Measurements from ENCODE around the gene ZFYVE28. TPM values are rescaled to one million over a fixed set of nuclear protein-coding genes. Genes with fewer than 3 reads are reported as not detected.

The ZFYVE28 gene
- total RNA-seq, 1 donor from 2014 or later, result 6.3 TPM

DNA sequence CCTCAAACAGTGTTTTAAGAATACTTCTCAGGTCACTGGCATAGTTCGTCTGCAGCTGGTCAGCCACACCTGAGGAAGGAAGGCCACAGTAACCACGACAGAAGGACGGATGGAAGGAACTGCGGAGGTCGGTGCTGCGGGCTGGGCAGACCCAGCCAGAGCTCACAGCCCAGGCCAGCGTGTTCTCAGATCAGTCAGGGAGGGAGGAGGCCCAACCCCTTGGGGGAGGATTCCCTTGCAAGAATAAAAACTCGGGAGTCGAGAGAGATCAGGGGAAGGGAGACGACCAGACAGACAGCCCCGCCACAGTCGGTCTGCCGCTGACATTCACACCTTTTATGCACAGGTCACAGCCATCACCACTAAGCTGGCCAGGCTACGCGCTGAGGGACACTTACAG, 145.2 kb downstream of the ZFYVE28 start:
- DNase-seq (ENCODE audit: low spot score), result no peak

GRCh38 chr4:2272828-2273120, 145.7 kb downstream of the ZFYVE28 start:
- no peak for DNase-seq (ENCODE audit: low spot score)

DNA sequence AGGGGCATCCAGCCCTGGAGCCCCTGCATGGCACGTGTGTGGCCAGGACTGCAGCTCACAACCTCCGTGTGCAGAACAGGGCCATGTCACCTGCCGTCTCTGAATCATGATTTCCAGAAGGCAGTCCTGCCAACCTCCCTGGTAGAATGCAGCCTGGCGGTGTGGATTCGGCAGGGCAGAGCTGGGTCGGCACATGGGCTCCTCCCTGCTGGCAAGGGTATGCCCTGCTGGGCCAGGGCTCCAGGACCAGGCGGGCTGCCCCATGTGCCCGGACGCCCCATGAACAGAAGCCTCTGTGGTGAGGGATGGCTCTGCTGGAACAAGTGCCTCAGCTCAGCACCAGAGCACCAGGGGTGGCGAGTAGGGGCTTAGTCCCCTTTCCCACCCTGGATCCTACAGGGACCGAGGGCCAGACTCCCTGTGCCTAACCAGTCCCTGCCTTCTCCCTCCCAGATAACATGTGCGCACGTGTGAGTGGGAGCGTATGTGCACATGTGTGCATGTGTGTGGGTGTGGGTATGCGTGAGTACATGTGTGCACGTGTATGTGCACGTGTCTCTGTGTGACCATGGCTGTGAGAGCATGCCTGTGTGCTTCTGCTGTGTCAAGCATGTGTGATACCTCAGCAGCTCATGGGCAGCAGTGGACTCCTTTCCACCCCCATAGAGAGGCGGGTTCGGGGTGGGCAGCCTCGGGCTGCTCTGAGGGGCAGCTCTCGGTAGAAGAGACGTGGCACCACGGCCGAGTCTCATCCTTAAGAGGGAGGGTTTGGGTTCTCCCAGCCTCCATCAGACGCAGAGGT, 146.2 kb downstream of the ZFYVE28 start:
- DNase-seq (ENCODE audit: low spot score), result no peak

- no peak for DNase-seq (ENCODE audit: low spot score)
Observed at GRCh38 chr4:2271279-2272025, 147.0 kb downstream of the ZFYVE28 start.

GRCh38 chr4:2270341-2271165, 147.9 kb downstream of the ZFYVE28 start:
- DNase-seq (ENCODE audit: low spot score), result no peak

DNA sequence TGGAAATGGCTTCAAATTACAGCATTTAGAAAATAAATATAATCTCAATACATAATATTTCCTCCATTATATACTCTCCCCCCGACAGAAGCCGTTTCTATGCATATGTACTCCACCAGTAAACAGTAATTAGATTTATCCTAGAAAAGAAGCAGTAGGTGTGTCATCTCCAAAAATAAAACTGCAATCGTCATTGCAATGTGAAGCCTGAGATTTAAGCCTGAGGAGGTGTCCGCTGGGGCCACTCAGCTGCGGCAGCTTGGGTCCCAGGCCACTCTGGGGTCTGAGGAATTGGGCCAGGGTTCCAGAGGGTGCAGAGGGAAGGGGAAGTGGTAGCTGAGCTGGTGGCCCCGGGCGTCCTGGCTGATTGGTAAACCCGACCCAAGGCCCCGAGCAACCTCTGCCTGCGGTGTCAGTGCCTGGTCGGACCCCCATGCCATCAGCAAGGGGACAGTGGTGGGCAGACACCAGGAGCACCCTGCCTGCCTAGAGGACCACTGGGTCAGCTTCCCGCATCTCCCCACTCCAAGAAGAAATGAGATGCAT, 148.8 kb downstream of the ZFYVE28 start:
- DNase-seq (ENCODE audit: low spot score), result no peak

DNA sequence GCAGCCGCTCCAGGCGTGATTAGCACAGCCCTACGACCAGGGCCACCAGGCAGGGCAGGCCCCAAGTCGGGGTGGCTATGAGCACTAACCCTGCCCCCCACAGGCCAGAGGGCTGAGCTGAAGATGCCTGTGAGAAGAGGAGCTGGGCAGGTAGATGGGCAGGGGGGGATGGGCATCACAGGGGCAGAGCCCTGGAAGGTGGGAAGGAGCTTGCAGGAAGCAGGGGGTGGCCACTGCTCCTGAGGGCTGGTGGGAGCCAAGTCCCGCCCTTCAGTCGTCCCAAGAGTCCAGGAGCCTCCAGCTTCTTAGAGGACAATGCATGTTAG, 149.3 kb downstream of the ZFYVE28 start:
- no peak for DNase-seq (ENCODE audit: low spot score)

DNA sequence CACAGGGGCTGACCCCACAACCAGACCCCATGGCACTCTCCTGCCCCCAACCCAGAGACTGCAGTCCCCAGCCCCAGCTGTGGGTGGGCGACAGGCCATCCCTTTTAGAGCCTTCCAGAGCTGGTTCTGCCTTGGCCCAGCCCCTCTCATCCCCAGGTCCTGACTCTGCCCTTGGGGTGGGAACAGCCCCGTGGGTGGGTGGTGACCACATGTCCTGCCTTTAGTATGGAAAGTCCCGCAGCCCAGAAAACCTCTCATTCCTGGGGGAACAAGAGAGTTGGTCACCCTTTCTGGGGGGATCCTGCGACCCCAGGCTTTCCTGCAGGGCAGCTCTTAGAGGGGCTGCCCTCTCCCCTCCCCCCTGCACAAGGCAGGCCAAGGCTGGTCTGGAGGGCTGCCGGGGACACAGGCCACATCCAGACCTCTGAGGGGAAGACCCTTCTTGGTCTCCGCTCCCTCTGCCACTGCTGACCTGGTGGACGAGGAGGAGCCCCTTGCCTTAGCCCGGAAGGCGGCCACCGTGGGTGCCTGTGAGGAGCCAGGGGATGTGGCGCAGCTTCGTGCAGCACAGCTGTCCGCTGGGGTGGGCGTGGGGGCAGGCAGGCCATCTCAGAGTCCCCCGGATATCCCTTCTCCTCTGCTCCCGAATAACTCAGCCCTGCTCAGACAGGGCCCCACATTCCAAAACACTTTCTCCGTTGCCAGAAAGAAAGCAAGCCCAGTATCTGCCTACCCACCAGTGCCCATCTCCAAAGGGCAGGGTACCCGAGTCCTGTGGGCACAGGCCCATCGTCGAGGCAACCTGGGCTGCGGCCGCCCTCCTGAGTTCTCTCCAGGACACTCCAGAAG, 149.9 kb downstream of the ZFYVE28 start:
- DNase-seq (ENCODE audit: low spot score), result no peak

DNA sequence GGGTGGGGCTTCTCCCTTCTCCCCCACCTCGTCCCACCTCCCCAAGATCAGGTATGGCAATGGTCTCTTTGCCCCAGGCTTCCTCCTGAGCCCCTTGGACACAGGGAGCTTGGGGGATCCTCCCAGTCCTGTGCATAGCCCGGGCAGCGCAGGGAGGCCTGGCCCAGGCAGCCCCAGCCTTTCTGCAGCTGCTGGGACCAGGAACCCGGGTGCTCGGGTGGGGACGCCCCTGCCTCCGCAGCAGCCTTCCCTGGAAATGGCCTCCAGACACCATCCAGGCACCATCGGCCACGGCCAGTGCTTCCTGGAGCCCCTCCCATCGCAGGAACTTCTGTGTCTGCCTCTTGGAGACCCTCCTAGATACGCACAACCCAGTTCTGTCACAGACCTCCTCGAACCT, 150.6 kb downstream of the ZFYVE28 start:
- no peak for DNase-seq (ENCODE audit: low spot score)

DNA sequence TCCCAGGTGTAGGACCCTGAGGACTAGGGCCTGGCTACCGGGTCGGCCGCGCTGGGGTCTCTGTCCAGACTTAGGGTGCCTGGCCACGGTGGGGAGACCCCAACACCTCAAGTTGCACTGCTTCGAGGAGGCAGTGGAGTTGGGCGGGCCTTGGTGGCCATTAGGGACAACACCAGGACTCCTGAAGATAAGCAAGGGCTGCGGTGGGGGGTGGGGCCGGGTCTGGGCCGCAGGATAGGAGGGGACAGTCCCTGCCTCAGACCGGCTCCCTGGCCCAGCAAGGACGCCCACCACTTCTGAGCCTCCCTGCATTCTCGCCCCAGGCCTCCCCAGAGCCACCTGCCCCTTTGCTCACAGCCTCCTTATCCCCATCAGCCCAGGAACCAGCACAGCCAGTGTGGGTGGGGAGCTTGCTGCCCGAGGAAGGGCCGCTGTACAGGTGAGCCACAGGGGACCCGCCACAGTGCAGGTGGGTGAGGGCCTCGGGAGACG, 151.1 kb downstream of the ZFYVE28 start:
- DNase-seq (ENCODE audit: low spot score), result no peak

- no peak for DNase-seq (ENCODE audit: low spot score)
Observed at GRCh38 chr4:2266821-2267220, 151.6 kb downstream of the ZFYVE28 start.

GRCh38 chr4:2266181-2266580, 152.3 kb downstream of the ZFYVE28 start:
- peak; percentile 95 for DNase-seq (ENCODE audit: low spot score)

DNA sequence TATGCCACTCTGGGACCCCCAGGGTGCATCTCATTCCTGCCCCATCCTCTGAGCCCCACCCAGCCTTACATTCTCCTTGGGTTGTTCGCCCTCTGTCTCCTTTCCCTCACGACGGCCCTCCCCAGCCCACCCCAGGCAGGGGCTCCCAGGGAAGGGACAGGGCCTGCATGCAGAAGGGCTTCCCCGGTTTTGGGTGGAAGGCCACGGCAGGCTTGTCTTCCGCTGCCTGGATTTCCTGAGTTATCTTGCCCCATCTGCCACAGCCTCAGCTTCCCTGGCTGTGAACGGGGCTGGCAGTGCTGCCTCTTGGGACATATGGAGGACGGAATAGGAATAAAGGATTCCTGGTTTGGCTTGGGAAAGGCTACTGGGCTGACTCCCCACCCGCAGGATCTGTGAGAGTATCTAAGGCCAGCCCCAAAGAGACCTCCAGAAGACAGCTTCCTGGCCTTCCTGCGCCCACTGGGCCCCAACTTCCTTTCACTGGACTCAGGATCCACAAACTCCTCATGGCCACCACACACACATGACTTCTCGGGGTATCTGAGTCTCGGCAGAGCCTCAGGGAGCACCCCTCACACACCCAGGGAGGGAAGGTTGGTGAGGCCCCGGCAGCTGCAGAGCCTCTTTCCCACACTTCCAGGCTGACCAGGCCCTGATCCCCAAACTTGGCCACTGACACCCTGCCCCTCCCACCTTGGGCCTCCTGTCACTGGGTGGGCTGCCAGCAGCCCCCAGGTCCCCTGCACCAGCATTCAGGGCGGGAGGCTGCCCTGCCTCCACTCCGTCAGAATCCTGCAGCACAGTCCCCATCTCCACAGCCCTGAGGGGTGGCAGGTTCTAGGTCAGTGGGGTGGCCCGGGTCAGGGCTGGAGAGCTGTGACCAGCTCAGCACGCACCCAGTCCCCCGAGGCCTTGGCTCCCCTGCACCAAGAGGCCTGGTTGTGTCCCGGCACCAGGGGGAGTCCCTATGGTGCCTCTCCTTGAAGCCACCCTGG, 153.0 kb downstream of the ZFYVE28 start:
- no peak for DNase-seq (ENCODE audit: low spot score)

DNA sequence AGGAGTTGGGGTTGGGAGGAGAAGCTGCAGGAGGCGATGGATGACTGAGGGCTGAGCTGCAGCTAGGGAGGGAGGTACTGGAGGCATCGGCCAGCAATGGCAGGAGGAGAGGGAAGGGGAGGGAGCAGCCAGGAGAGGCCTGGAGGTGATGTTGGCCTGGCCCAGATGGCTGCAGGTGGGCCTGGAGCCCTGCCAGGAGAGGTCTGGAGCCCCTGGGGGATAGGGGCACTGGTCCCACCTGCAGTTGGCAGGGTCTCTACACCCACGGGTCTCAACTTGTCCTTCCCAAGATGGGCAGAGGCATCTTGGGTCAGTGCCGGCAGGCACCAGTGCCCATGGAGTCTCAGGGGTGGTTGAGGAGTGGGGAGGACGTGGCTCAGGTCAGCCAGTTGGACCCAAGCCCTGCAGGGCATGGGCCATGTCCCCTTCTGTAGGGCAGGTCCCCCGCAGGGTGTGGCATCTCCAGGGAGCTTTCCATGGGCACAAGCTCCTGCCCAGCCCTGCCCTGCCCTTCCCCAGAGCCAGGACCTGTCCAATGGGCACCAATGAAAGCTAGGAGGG, 153.9 kb downstream of the ZFYVE28 start:
- DNase-seq (ENCODE audit: low spot score), result no peak

- DNase-seq (ENCODE audit: low spot score), result no peak
Observed at GRCh38 chr4:2263926-2264321, 154.5 kb downstream of the ZFYVE28 start.

DNA sequence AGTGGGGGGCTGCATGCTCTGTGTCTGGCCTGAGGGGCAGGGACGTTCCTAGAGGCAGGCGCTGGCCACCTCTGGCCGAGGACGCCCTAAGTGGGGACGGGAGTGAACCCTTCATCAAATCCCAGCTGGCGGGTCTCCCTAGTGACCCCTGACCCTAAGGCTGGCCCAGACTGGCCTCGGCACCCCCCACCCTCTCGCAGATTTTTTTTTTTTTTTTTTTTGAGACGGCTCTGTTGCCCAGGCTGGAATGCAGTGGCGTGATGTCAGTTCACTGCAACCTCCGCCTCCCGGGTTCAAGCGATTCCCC, 155.5 kb downstream of the ZFYVE28 start:
- no peak for DNase-seq (ENCODE audit: low spot score)

- DNase-seq (ENCODE audit: low spot score), result peak; percentile 100
Observed at GRCh38 chr4:2262145-2262943, 156.1 kb downstream of the ZFYVE28 start.

DNA sequence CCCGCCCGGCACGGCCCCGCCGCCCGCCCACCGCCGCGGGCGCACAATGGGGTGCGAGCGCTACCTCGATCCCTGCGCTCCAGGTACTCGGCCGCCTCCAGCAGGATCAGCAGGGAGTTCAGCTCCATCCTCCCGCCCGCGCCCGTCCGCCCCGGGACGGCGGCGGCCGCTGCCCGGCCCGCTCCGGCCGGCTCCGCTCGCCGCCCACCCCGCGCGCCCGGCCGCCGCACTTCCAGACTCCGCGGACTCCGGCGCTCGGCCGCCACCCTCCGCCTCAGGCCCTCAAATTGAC, 156.6 kb downstream of the ZFYVE28 start, which contains the start of gene MXD4:
MXD4 (minus strand) TSS at position 257 of the 292 bp plus-strand sequence; CDS start at position 128, 129 bp downstream.
- no peak for DNase-seq (ENCODE audit: low spot score)
